Measurements from ENCODE around the gene ZBTB3.
"Not testable (repeated sequence)": the region's sequence is repeated elsewhere in the genome, so short reads cannot be mapped to it uniquely, and the experiment has no call there.

The ZBTB3 gene

DNA sequence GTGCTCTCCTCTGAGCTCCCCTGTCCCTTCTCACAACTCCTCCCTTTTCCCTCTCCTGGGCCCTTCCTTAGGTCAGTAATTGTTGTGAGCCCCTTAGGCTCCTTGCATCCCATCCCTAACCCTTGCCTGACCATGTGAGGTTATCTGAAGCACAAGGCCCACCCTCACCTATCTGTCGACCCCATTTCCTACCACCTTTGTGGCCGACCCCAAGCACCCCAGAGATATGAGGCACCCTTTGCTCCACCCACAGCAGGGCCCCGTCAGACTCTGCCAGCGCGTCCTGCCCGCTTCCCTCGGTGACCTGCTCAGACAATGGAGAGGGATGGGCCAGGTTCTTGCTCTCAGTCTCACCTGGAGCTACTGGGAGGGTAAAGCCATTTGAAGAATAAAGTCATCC lies 45.2 kb downstream of the ZBTB3 start:
- Histone ChIP-seq H3K36me3 (ENCODE audit: control insufficient read depth in 5 of 5, insufficient read depth in 5 of 5, low read length in 5 of 5) (peaks cover 0 to 32% (median 21%) of the 10 kb centered on the region in 5 donors), H3K4me1 (ENCODE audit: control insufficient read depth in 5 of 5, insufficient read depth in 5 of 5, low read length in 5 of 5) (peaks cover 4 to 50% (median 47%) of the 10 kb centered on the region in 5 donors), H3K9ac (ENCODE audit: low read length in 5 of 5) (peak overlapping the region; percentile 68 to 98 (median 95)), H3K27ac (ENCODE audit: low read depth, low read length) (peak overlapping the region; percentile 99), H3K4me3 (ENCODE audit: low read depth in 1 of 5, low read length in 5 of 5) (peak overlapping the region; percentile 71 to 97 (median 82)), H3K9me3 (ENCODE audit: control insufficient read depth in 5 of 5, low read length in 5 of 5) (no peaks in the 10 kb centered on the region), H3K27me3 (ENCODE audit: control insufficient read depth in 5 of 5, insufficient read depth in 4 of 5, low read length in 5 of 5) (no peaks in the 10 kb centered on the region)

- Histone ChIP-seq H3K9ac (ENCODE audit: low read length in 5 of 5) (peak overlapping the region in 4 of 5 donors; percentile 50 to 96 (median 82)), H3K4me1 (ENCODE audit: control insufficient read depth in 5 of 5, insufficient read depth in 5 of 5, low read length in 5 of 5) (peaks cover 4 to 47% (median 43%) of the 10 kb centered on the region in 5 donors), H3K27ac (ENCODE audit: low read depth, low read length) (peak overlapping the region; percentile 99)
Measured at GRCh38 chr11:62708392-62708791, 45.6 kb downstream of the ZBTB3 start.

GRCh38 chr11:62707277-62707861 lies 46.6 kb downstream of the ZBTB3 start, which contains the start of the genes BSCL2 and GNG3:
Gene BSCL2, minus strand, starts transcription at chr11:62707424. Its CDS starts 229 bp downstream, at chr11:62707195.
Gene GNG3, plus strand, starts transcription at chr11:62707676. Its CDS starts 620 bp downstream, at chr11:62708296.
- Histone ChIP-seq H3K27ac (ENCODE audit: low read depth, low read length) (peak within 1 kb of the TSS; percentile 41), H3K9me3 (ENCODE audit: control insufficient read depth in 5 of 5, low read length in 5 of 5) (no peaks in the 10 kb centered on the region), H3K4me3 (ENCODE audit: low read depth in 1 of 5, low read length in 5 of 5) (peak within 1 kb of the TSS; percentile 80 to 97 (median 84)), H3K27me3 (ENCODE audit: control insufficient read depth in 5 of 5, insufficient read depth in 4 of 5, low read length in 5 of 5) (no peaks in the 10 kb centered on the region), H3K36me3 (ENCODE audit: control insufficient read depth in 5 of 5, insufficient read depth in 5 of 5, low read length in 5 of 5) (peaks cover 0 to 18% (median 13%) of the 10 kb centered on the region in 5 donors), H3K4me1 (ENCODE audit: control insufficient read depth in 5 of 5, insufficient read depth in 5 of 5, low read length in 5 of 5) (peaks cover 4 to 45% (median 36%) of the 10 kb centered on the region in 5 donors), H3K9ac (ENCODE audit: low read length in 5 of 5) (peak within 1 kb of the TSS in 4 of 5 donors; percentile 35 to 95 (median 59))

More at GRCh38 chr11:62708392-62708791, 45.6 kb downstream of the ZBTB3 start:
- H3K27me3 ChIP-seq (ENCODE audit: control insufficient read depth in 5 of 5, insufficient read depth in 4 of 5, low read length in 5 of 5) = no peaks in the 10 kb centered on the region
- H3K36me3 ChIP-seq (ENCODE audit: control insufficient read depth in 5 of 5, insufficient read depth in 5 of 5, low read length in 5 of 5) = peaks cover 0 to 28% (median 17%) of the 10 kb centered on the region in 5 donors
- peak overlapping the region in 4 of 5 donors; percentile 71 to 97 (median 84) for H3K4me3 ChIP-seq (ENCODE audit: low read depth in 1 of 5, low read length in 5 of 5)
- no peaks in the 10 kb centered on the region for H3K9me3 ChIP-seq (ENCODE audit: control insufficient read depth in 5 of 5, low read length in 5 of 5)

DNA sequence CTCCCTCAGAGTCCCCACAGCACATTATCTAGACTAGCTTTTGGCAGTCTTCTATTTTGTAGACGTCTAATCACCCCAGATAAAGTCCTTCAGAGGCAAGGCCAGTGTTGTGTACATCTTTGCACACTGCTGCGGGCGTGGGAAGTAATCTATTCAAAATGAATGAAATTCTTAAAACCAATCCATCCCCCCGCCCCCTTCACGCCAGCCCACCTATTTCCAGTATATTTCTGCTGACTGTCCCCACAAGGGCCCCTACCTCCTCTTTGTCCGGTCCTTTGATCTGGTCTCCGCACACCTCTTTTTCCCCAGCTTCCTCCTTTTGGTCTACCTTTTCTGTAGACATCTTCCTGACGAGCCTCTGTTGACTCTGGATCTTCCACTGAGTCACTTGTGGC lies 47.1 kb downstream of the ZBTB3 start:
- H3K27me3 ChIP-seq (ENCODE audit: control insufficient read depth in 5 of 5, insufficient read depth in 4 of 5, low read length in 5 of 5) = no peaks in the 10 kb centered on the region
- peaks cover 0 to 14% (median 11%) of the 10 kb centered on the region in 5 donors for H3K36me3 ChIP-seq (ENCODE audit: control insufficient read depth in 5 of 5, insufficient read depth in 5 of 5, low read length in 5 of 5)
- H3K9ac ChIP-seq (ENCODE audit: low read length in 5 of 5) = peak overlapping the region in 2 of 5 donors; percentile 35 to 48
- peaks cover 4 to 45% (median 36%) of the 10 kb centered on the region in 5 donors for H3K4me1 ChIP-seq (ENCODE audit: control insufficient read depth in 5 of 5, insufficient read depth in 5 of 5, low read length in 5 of 5)
- no peaks in the 10 kb centered on the region for H3K9me3 ChIP-seq (ENCODE audit: control insufficient read depth in 5 of 5, low read length in 5 of 5)
- peak overlapping the region; percentile 41 for H3K27ac ChIP-seq (ENCODE audit: low read depth, low read length)
- peak overlapping the region; percentile 51 to 85 (median 80) for H3K4me3 ChIP-seq (ENCODE audit: low read depth in 1 of 5, low read length in 5 of 5)

DNA sequence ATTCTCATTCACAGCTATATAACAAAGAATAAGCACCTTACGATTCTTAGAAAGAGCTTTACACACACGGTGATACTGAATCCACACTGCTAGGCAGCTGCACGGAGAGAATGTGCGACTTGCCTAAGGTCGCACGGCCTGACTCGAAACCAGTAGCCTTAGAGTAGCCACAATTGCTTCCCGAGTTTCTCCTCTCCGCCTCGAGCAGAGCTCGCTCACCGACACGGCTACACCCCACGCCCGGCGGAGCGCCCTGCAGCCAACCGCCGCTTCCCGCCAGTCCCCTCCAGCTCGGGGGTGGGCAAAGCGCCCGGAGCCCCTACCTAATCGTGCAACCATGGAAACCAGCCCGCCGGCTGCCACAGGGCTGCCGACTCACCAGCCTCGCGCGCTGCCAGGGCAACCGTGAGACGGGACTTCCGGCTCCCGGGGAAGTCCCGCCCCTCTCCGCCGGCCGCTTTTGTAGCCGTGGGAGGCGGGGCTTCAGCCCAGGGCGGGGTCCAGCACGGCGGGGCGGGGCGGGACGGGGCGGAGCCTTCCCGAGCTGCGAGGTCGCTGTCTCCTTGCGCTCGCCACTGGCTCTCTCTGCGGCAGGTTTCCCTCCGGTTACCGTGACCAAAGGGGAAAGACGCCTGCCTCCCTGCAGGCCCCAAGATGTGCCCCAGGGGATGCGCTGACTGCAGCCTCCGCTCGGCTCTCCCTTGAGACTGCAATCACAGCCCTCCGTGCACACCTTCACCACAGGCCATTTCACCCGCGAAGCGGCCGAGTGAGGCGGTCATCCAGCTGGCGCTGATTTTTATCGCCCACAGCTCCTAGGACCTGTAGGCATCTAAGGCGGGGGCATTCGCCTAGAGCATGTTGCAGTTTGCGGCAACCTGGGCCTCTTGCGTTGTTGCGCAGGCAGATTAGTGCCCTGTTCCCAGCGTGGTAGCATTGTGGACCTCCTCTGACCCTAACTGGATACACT lies 47.8 kb downstream of the ZBTB3 start:
- Histone ChIP-seq H3K36me3 (ENCODE audit: control insufficient read depth in 5 of 5, insufficient read depth in 5 of 5, low read length in 5 of 5) (peaks cover 2 to 14% (median 7%) of the 10 kb centered on the region in 5 donors), H3K4me1 (ENCODE audit: control insufficient read depth in 5 of 5, insufficient read depth in 5 of 5, low read length in 5 of 5) (peaks cover 4 to 45% (median 36%) of the 10 kb centered on the region in 5 donors), H3K27me3 (ENCODE audit: control insufficient read depth in 5 of 5, insufficient read depth in 4 of 5, low read length in 5 of 5) (no peaks in the 10 kb centered on the region), H3K9ac (ENCODE audit: low read length in 5 of 5) (peak overlapping the region; percentile 10 to 89 (median 72)), H3K27ac (ENCODE audit: low read depth, low read length) (peak overlapping the region; percentile 81), H3K4me3 (ENCODE audit: low read depth in 1 of 5, low read length in 5 of 5) (peak overlapping the region; percentile 75 to 90 (median 84)), H3K9me3 (ENCODE audit: control insufficient read depth in 5 of 5, low read length in 5 of 5) (no peaks in the 10 kb centered on the region)

DNA sequence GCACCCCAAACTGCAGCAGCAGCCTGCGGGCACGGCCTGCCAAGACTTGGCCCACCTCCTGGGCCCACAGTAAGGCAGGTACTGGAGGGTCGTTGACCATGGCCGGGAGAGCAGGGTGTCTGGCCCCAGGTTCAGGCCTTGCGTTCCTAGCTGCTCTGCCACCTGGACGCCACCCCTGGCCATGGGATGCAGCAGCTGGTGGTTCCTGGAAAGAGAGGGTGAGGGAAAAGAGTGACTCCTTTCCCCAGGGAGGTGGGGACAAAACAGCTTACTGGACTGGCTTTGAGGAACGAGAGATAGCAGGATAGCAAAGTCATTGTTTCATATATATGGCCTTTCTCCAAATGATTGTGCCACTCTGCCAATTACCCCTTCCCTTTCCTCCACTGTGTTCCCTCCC lies 48.5 kb downstream of the ZBTB3 start:
- Histone ChIP-seq H3K9ac (ENCODE audit: low read length in 5 of 5) (peak overlapping the region; percentile 10 to 89 (median 72)), H3K4me1 (ENCODE audit: control insufficient read depth in 5 of 5, insufficient read depth in 5 of 5, low read length in 5 of 5) (peaks cover 4 to 41% (median 34%) of the 10 kb centered on the region in 5 donors)

GRCh38 chr11:62703921-62704320 lies 50.0 kb downstream of the ZBTB3 start:
- Histone ChIP-seq H3K4me1 (ENCODE audit: control insufficient read depth in 5 of 5, insufficient read depth in 5 of 5, low read length in 5 of 5) (peaks cover 2 to 26% (median 23%) of the 10 kb centered on the region in 5 donors), H3K36me3 (ENCODE audit: control insufficient read depth in 5 of 5, insufficient read depth in 5 of 5, low read length in 5 of 5) (peaks cover 0 to 12% (median 4%) of the 10 kb centered on the region in 5 donors)
- H3K27me3 ChIP-seq (ENCODE audit: control insufficient read depth in 5 of 5, insufficient read depth in 4 of 5, low read length in 5 of 5); H3K9ac ChIP-seq (ENCODE audit: low read length in 5 of 5); H3K9me3 ChIP-seq (ENCODE audit: control insufficient read depth in 5 of 5, low read length in 5 of 5); H3K27ac ChIP-seq (ENCODE audit: low read depth, low read length); H3K4me3 ChIP-seq (ENCODE audit: low read depth in 1 of 5, low read length in 5 of 5): not testable (repeated sequence)

More for the DNA sequence above, 48.5 kb downstream of the ZBTB3 start:
- Histone ChIP-seq H3K27ac (ENCODE audit: low read depth, low read length) (peak overlapping the region; percentile 81), H3K36me3 (ENCODE audit: control insufficient read depth in 5 of 5, insufficient read depth in 5 of 5, low read length in 5 of 5) (peaks cover 0 to 12% (median 4%) of the 10 kb centered on the region in 5 donors), H3K9me3 (ENCODE audit: control insufficient read depth in 5 of 5, low read length in 5 of 5) (no peaks in the 10 kb centered on the region), H3K4me3 (ENCODE audit: low read depth in 1 of 5, low read length in 5 of 5) (peak overlapping the region; percentile 68 to 90 (median 84)), H3K27me3 (ENCODE audit: control insufficient read depth in 5 of 5, insufficient read depth in 4 of 5, low read length in 5 of 5) (no peaks in the 10 kb centered on the region)

DNA sequence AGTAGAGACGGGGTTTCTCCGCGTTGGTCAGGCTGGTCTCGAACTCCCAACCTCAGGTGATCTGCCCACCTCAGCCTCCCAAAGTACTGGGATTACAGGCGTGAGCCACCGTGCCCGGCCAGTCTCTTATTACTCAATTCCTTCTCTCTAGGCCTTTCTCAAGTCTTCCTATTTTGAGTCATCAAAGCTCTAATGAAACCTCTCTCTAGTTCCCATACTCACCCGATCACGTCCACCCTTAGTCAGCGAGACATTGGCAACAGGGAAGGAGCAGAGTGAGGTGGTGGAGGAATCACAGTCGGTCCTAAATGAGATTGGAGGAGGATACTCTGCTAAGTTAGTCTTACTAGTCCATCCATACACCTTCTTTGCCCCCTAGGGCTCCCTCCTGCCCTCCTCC lies 51.7 kb downstream of the ZBTB3 start:
- Histone ChIP-seq H3K9ac (ENCODE audit: low read length in 5 of 5) (no peak overlapping the region), H3K27me3 (ENCODE audit: control insufficient read depth in 5 of 5, insufficient read depth in 4 of 5, low read length in 5 of 5) (no peaks in the 10 kb centered on the region), H3K36me3 (ENCODE audit: control insufficient read depth in 5 of 5, insufficient read depth in 5 of 5, low read length in 5 of 5) (peaks cover 0 to 12% (median 4%) of the 10 kb centered on the region in 5 donors), H3K4me1 (ENCODE audit: control insufficient read depth in 5 of 5, insufficient read depth in 5 of 5, low read length in 5 of 5) (peaks cover 2 to 19% (median 16%) of the 10 kb centered on the region in 5 donors), H3K9me3 (ENCODE audit: control insufficient read depth in 5 of 5, low read length in 5 of 5) (no peaks in the 10 kb centered on the region), H3K4me3 (ENCODE audit: low read depth in 1 of 5, low read length in 5 of 5) (no peak overlapping the region), H3K27ac (ENCODE audit: low read depth, low read length) (no peak overlapping the region)
